GM12878 (cell line): ENCODE data around the gene ARL6IP1.

Source experiments
- ASH2L ChIP-seq: fragments of 300-600, 200-600 bp; sonication (generic); IDR thresholded peaks from 2 replicates; pipeline ENCODE4 v1.6.1; 2017; ENCODE audit warnings: low read depth, mild to moderate bottlenecking, borderline replicate concordance
- EZH2 ChIP-seq: IDR thresholded peaks from 2 replicates; pipeline ENCODE4 v1.6.1; 2012; ENCODE audit warnings: low read depth, mild to moderate bottlenecking, control low read depth, inconsistent platforms, low read length, borderline replicate concordance; ENCODE audit not compliant: control insufficient read depth
- POLR2AphosphoS5 ChIP-seq: IDR thresholded peaks from 2 replicates; pipeline ENCODE4 v1.6.1; 2011; ENCODE audit warnings: mild to moderate bottlenecking, low read length, inconsistent platforms
- RFX5 ChIP-seq: IDR thresholded peaks from 2 replicates; pipeline ENCODE4 v1.6.1; 2011; ENCODE audit warnings: low read depth, low read length, improper control_type of control experiment
- STAT1 ChIP-seq: fragments of 450-650 bp; conservative IDR thresholded peaks from 2 replicates; pipeline ENCODE4 v1.6.1; 2014; ENCODE audit warnings: antibody characterized with exemption, mild to moderate bottlenecking
- ZBED1 ChIP-seq: IDR thresholded peaks from 2 replicates; pipeline ENCODE4 v1.6.1; 2016; ENCODE audit warnings: borderline replicate concordance

DNA sequence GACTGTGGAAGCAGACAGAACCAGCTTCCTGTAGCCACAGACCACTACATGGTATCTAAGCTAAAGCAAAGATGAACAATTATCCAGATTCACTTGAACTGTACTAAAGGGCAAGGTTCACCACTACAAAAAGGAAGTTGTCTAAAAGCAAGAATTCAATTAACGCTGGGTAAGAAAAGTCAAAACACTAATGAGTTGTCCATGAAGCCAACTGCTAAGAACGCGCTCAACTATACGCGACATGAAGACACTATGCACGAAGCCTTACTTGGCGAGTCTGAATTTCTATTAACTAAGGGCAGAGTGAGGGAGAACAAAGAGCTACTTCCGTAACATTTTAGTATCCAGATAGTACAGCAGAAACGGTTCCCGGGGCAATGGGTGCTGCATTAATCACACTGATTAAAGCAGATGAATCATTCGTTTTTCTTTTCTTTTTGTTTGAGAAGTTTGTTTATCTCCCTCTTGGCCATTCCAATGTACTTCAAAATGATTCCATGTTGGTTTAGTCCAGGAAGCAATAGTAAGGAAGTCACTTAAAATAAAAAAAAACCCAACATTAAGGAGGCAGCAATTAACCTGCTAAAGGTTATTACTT, 8.4 kb downstream of the ARL6IP1 start:
- TF ChIP-seq STAT1 (no peak), ASH2L (no peak), POLR2AphosphoS5 (no peak), EZH2 (no peak), ZBED1 (no peak), RFX5 (no peak)
